Upper lobe of left lung (tissue), 4 donors: Measurements from ENCODE around the gene TNN.

Source experiments
- EP300 ChIP-seq, 4 donors: sonication (generic); formaldehyde crosslinking; IDR thresholded peaks; one replicate each; pipeline ENCODE4 v1.5.1; 2017; ENCODE audit warnings: antibody characterized with exemption in 4 of 4, control low read depth in 2 of 4
- POLR2A ChIP-seq, 4 donors: fragments of 450-650 bp; IDR thresholded peaks; one replicate each; pipeline ENCODE4 v1.5.1; 2016 to 2017; ENCODE audit warnings: antibody characterized with exemption in 4 of 4, mild to moderate bottlenecking in 2 of 4
- POLR2AphosphoS5 ChIP-seq, 2 donors: sonication (generic); formaldehyde crosslinking; IDR thresholded peaks; one replicate each; pipeline ENCODE4 v1.5.1; 2017; ENCODE audit warnings: antibody characterized with exemption in 2 of 2
- TF ChIP-seq, protein P1 (sequence below), 6 experiments: fragments of 450-650 bp in 4 of 6; fragments of 200-600 bp in 2 of 6; sonication (generic) in 2 of 6; IDR thresholded peaks; one replicate each; pipeline ENCODE4 v1.5.1; 2016 to 2019; ENCODE audit warnings: antibody characterized with exemption in 6 of 6

- TF ChIP-seq POLR2A (IDR thresholded peaks at IDR 0.05) (no peak), POLR2AphosphoS5 (IDR thresholded peaks at IDR 0.05) (no peak), EP300 (IDR thresholded peaks at IDR 0.05) (no peak)
- TF ChIP-seq, protein P1, sequence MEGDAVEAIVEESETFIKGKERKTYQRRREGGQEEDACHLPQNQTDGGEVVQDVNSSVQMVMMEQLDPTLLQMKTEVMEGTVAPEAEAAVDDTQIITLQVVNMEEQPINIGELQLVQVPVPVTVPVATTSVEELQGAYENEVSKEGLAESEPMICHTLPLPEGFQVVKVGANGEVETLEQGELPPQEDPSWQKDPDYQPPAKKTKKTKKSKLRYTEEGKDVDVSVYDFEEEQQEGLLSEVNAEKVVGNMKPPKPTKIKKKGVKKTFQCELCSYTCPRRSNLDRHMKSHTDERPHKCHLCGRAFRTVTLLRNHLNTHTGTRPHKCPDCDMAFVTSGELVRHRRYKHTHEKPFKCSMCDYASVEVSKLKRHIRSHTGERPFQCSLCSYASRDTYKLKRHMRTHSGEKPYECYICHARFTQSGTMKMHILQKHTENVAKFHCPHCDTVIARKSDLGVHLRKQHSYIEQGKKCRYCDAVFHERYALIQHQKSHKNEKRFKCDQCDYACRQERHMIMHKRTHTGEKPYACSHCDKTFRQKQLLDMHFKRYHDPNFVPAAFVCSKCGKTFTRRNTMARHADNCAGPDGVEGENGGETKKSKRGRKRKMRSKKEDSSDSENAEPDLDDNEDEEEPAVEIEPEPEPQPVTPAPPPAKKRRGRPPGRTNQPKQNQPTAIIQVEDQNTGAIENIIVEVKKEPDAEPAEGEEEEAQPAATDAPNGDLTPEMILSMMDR (IDR thresholded peaks at IDR 0.05), result no peak
Observed at GRCh38 chr1:175157200-175157599, 89.6 kb downstream of the TNN start.
